ENCODE data around the gene GNA12. TPM values are rescaled to one million over a fixed set of nuclear protein-coding genes. Genes with fewer than 3 reads are reported as not detected.
A peak's percentile ranks its signal among the peaks of the same experiment; 100 is the strongest.

The GNA12 gene
- total and polyA plus RNA-seq, 4 donors: 3.7 to 19.0 (median 11.3) TPM

DNA sequence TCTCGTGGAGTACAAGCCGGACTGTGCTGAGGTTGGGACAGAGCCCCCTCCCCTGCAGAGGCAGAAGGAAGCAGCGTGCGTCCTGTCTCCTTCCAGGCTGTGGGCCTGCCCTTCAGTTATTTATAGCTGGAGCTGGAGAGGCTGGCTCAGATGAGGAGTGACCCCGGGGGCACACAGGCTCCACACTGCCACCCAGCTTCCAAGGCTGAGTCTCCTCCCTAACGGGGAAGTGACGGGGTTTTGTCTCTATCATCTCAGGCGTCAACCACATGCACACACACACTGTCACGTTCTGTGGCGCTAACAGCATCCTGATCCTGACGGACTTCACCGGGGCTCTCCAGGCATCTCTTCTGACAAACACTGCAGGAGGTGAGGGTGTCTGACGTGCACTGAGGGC lies 130.7 kb downstream of the GNA12 start:
- H3K4me1 ChIP-seq (ENCODE audit: control insufficient read depth in 4 of 4, insufficient read depth in 4 of 4, low read length in 3 of 4): peaks cover 0 to 8% (median 3%) of the 10 kb centered on the region in 4 donors
- no peak for DNase-seq (ENCODE audit: low spot score)
- 69% methylated on average over 13 of the region's 13 CpGs for WGBS

GRCh38 chr7:2711895-2712675 lies 132.0 kb downstream of the GNA12 start:
- TF ChIP-seq EGR1 (IDR thresholded peaks at IDR 0.05; ENCODE audit: low read depth in 2 of 2) (no peak), RXRA (IDR thresholded peaks at IDR 0.05) (no peak), NR2F2 (IDR thresholded peaks at IDR 0.05) (no peak), MAX (IDR thresholded peaks at IDR 0.05) (no peak), JUND (IDR thresholded peaks at IDR 0.05) (no peak), ATF3 (IDR thresholded peaks at IDR 0.05) (no peak), REST (IDR thresholded peaks at IDR 0.05) (no peak), FOXA2 (IDR thresholded peaks at IDR 0.05) (no peak), TAF1 (conservative IDR thresholded peaks at IDR 0.05) (no peak), YY1 (IDR thresholded peaks at IDR 0.05) (no peak), GABPA (IDR thresholded peaks at IDR 0.05 in 1 of 2, conservative IDR thresholded peaks at IDR 0.05 in 1 of 2) (no peak), HNF4A (conservative IDR thresholded peaks at IDR 0.05) (no peak), RAD21 (IDR thresholded peaks at IDR 0.05) (no peak), SP1 (IDR thresholded peaks at IDR 0.05) (no peak), HNF4G (IDR thresholded peaks at IDR 0.05) (no peak), FOXA1 (IDR thresholded peaks at IDR 0.05) (no peak)
- TF ChIP-seq, protein P1, sequence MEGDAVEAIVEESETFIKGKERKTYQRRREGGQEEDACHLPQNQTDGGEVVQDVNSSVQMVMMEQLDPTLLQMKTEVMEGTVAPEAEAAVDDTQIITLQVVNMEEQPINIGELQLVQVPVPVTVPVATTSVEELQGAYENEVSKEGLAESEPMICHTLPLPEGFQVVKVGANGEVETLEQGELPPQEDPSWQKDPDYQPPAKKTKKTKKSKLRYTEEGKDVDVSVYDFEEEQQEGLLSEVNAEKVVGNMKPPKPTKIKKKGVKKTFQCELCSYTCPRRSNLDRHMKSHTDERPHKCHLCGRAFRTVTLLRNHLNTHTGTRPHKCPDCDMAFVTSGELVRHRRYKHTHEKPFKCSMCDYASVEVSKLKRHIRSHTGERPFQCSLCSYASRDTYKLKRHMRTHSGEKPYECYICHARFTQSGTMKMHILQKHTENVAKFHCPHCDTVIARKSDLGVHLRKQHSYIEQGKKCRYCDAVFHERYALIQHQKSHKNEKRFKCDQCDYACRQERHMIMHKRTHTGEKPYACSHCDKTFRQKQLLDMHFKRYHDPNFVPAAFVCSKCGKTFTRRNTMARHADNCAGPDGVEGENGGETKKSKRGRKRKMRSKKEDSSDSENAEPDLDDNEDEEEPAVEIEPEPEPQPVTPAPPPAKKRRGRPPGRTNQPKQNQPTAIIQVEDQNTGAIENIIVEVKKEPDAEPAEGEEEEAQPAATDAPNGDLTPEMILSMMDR (IDR thresholded peaks at IDR 0.05; ENCODE audit: low read depth, low read length, missing input control): no peak
- TF ChIP-seq, protein P2, sequence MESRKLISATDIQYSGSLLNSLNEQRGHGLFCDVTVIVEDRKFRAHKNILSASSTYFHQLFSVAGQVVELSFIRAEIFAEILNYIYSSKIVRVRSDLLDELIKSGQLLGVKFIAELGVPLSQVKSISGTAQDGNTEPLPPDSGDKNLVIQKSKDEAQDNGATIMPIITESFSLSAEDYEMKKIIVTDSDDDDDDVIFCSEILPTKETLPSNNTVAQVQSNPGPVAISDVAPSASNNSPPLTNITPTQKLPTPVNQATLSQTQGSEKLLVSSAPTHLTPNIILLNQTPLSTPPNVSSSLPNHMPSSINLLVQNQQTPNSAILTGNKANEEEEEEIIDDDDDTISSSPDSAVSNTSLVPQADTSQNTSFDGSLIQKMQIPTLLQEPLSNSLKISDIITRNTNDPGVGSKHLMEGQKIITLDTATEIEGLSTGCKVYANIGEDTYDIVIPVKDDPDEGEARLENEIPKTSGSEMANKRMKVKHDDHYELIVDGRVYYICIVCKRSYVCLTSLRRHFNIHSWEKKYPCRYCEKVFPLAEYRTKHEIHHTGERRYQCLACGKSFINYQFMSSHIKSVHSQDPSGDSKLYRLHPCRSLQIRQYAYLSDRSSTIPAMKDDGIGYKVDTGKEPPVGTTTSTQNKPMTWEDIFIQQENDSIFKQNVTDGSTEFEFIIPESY (IDR thresholded peaks at IDR 0.05): no peak
- no peak overlapping the region for H3K9ac ChIP-seq (ENCODE audit: low read depth in 1 of 2, low read length in 2 of 2)
- WGBS: 94% methylated on average over 25 of the region's 25 CpGs
- H3K4me3 ChIP-seq (ENCODE audit: low read depth in 1 of 3, low read length in 3 of 3): no peak overlapping the region
- no peaks in the 10 kb centered on the region for H3K36me3 ChIP-seq (ENCODE audit: control insufficient read depth in 4 of 4, insufficient read depth in 3 of 4, low read depth in 1 of 4, low read length in 3 of 4)
- no peaks in the 10 kb centered on the region for H3K27me3 ChIP-seq (ENCODE audit: control insufficient read depth in 4 of 4, insufficient read depth in 4 of 4, low read length in 3 of 4)
- peaks cover 0 to 11% (median 3%) of the 10 kb centered on the region in 4 donors for H3K4me1 ChIP-seq (ENCODE audit: control insufficient read depth in 4 of 4, insufficient read depth in 4 of 4, low read length in 3 of 4)
- DNase-seq (ENCODE audit: low spot score): no peak
- H3K27ac ChIP-seq (ENCODE audit: low read depth in 1 of 2, low read length in 2 of 2): no peak overlapping the region
- H3K9me3 ChIP-seq (ENCODE audit: control insufficient read depth in 4 of 4, low read length in 3 of 4): no peaks in the 10 kb centered on the region

More for the DNA sequence above, 130.7 kb downstream of the GNA12 start:
- Histone ChIP-seq H3K36me3 (ENCODE audit: control insufficient read depth in 4 of 4, insufficient read depth in 3 of 4, low read depth in 1 of 4, low read length in 3 of 4) (no peaks in the 10 kb centered on the region), H3K9me3 (ENCODE audit: control insufficient read depth in 4 of 4, low read length in 3 of 4) (no peaks in the 10 kb centered on the region), H3K4me3 (ENCODE audit: low read depth in 1 of 3, low read length in 3 of 3) (no peak overlapping the region), H3K9ac (ENCODE audit: low read depth in 1 of 2, low read length in 2 of 2) (no peak overlapping the region), H3K27ac (ENCODE audit: low read depth in 1 of 2, low read length in 2 of 2) (no peak overlapping the region), H3K27me3 (ENCODE audit: control insufficient read depth in 4 of 4, insufficient read depth in 4 of 4, low read length in 3 of 4) (no peaks in the 10 kb centered on the region)
- peak in 1 of 2 donors; percentile 24 for TF ChIP-seq RAD21 (IDR thresholded peaks at IDR 0.05)
- TF ChIP-seq NR2F2 (IDR thresholded peaks at IDR 0.05): peak; percentile 53
- no peak for TF ChIP-seq SP1 (IDR thresholded peaks at IDR 0.05)

Data from liver (tissue), 9 donors.